Measurements from ENCODE around the gene ABLIM1. TPM values are rescaled to one million over a fixed set of nuclear protein-coding genes. Genes with fewer than 3 reads are reported as not detected.

ABLIM1 gene
- polyA plus RNA-seq, 4 donors, result 25.7 to 59.8 (median 36.8) TPM

GRCh38 chr10:114661212-114661880 is 3.3 kb upstream of the ABLIM1 start:
- DNase-seq, result no peak
- FAIRE-seq, result no peak
- H3K27me3 ChIP-seq (ENCODE audit: control insufficient read depth in 3 of 3, insufficient read depth in 3 of 3, low read length in 3 of 3), result peaks cover 0 to 3% (median 0%) of the 10 kb centered on the region in 3 donors
- no peaks in the 10 kb centered on the region for H3K36me3 ChIP-seq (ENCODE audit: control insufficient read depth in 3 of 3, insufficient read depth in 2 of 3, low read depth in 1 of 3, low read length in 3 of 3)
- no peak overlapping the region for H3K4me3 ChIP-seq (ENCODE audit: low read depth in 1 of 3, low read length in 3 of 3)
- WGBS, 3 donors, result 78 to 86% (median 85%) methylated on average over 3 of the region's 3 CpGs
- H3K27ac ChIP-seq (ENCODE audit: low read depth in 1 of 3, low read length in 2 of 3), result no peak overlapping the region
- no peaks in the 10 kb centered on the region for H3K9me3 ChIP-seq (ENCODE audit: control insufficient read depth in 2 of 2, insufficient read depth in 1 of 2, low read depth in 1 of 2, low read length in 1 of 2)
- peaks cover 0 to 2% (median 0%) of the 10 kb centered on the region in 3 donors for H3K4me1 ChIP-seq (ENCODE audit: control insufficient read depth in 3 of 3, insufficient read depth in 2 of 3, low read depth in 1 of 3, low read length in 2 of 3)

GRCh38 chr10:114655671-114656070 is 2.4 kb downstream of the ABLIM1 start:
- Histone ChIP-seq H3K4me1 (ENCODE audit: control insufficient read depth in 3 of 3, insufficient read depth in 2 of 3, low read depth in 1 of 3, low read length in 2 of 3) (no peaks in the 10 kb centered on the region), H3K4me3 (ENCODE audit: low read depth in 1 of 3, low read length in 3 of 3) (no peak overlapping the region), H3K9me3 (ENCODE audit: control insufficient read depth in 2 of 2, insufficient read depth in 1 of 2, low read depth in 1 of 2, low read length in 1 of 2) (no peaks in the 10 kb centered on the region), H3K27ac (ENCODE audit: low read depth in 1 of 3, low read length in 2 of 3) (no peak overlapping the region), H3K27me3 (ENCODE audit: control insufficient read depth in 3 of 3, insufficient read depth in 3 of 3, low read length in 3 of 3) (peaks cover 0 to 3% (median 0%) of the 10 kb centered on the region in 3 donors), H3K36me3 (ENCODE audit: control insufficient read depth in 3 of 3, insufficient read depth in 2 of 3, low read depth in 1 of 3, low read length in 3 of 3) (no peaks in the 10 kb centered on the region)
- DNase-seq, result no peak
- 96 to 97% (median 97%) methylated on average over 7 of the region's 7 CpGs for WGBS, 3 donors
- FAIRE-seq, result no peak

DNA sequence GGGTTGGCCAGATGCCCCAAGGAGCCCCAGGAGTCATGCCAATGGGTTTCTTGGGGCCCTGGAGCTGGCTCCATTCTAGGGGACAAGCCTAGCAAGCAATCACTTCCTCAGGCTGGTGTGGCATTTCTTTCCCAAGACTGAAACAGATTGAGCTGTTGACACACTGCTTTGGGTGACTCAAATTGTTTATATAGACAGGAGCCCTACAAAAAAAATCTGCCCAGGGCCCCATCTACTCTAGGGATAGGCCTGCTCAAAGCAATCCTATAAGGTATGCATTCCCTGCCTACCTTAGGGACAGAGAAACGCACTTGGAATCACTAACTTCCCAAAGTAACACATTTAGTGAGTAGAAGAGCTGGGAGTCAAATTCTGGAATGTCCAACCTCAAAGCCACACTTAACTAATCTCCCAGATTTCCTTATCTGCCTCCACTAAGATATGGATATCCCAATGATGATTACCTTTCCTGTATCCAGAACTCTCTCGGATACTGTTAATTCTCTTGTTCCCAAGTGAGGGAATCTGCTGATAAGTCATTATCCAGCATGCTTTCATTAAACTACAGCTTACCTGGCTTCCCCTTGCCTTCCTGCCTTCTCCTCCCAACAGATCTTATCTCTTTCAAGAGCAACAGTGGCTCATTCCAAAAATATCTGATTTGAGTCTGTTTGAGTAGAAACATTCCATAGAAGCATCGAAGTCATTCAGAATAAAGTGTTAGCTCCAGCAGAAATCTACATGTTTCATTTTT is 3.1 kb downstream of the ABLIM1 start:
- Histone ChIP-seq H3K4me3 (ENCODE audit: low read depth in 1 of 3, low read length in 3 of 3) (no peak overlapping the region), H3K9me3 (ENCODE audit: control insufficient read depth in 2 of 2, insufficient read depth in 1 of 2, low read depth in 1 of 2, low read length in 1 of 2) (no peaks in the 10 kb centered on the region), H3K27me3 (ENCODE audit: control insufficient read depth in 3 of 3, insufficient read depth in 3 of 3, low read length in 3 of 3) (peaks cover 0 to 3% (median 0%) of the 10 kb centered on the region in 3 donors), H3K27ac (ENCODE audit: low read depth in 1 of 3, low read length in 2 of 3) (no peak overlapping the region), H3K4me1 (ENCODE audit: control insufficient read depth in 3 of 3, insufficient read depth in 2 of 3, low read depth in 1 of 3, low read length in 2 of 3) (no peaks in the 10 kb centered on the region), H3K36me3 (ENCODE audit: control insufficient read depth in 3 of 3, insufficient read depth in 2 of 3, low read depth in 1 of 3, low read length in 3 of 3) (no peaks in the 10 kb centered on the region)
- 81 to 85% (median 83%) methylated on average over 3 of the region's 3 CpGs for WGBS, 3 donors
- no peak for FAIRE-seq
- no peak for DNase-seq

GRCh38 chr10:114653926-114654325 is 4.1 kb downstream of the ABLIM1 start:
- H3K9me3 ChIP-seq (ENCODE audit: control insufficient read depth in 2 of 2, insufficient read depth in 1 of 2, low read depth in 1 of 2, low read length in 1 of 2), result no peaks in the 10 kb centered on the region
- H3K27me3 ChIP-seq (ENCODE audit: control insufficient read depth in 3 of 3, insufficient read depth in 3 of 3, low read length in 3 of 3), result peaks cover 0 to 3% (median 0%) of the 10 kb centered on the region in 3 donors
- WGBS, 3 donors, result 71 to 86% (median 79%) methylated on average over 4 of the region's 4 CpGs
- no peaks in the 10 kb centered on the region for H3K4me1 ChIP-seq (ENCODE audit: control insufficient read depth in 3 of 3, insufficient read depth in 2 of 3, low read depth in 1 of 3, low read length in 2 of 3)
- H3K36me3 ChIP-seq (ENCODE audit: control insufficient read depth in 3 of 3, insufficient read depth in 2 of 3, low read depth in 1 of 3, low read length in 3 of 3), result no peaks in the 10 kb centered on the region
- FAIRE-seq (no peak), DNase-seq (no peak)
- no peak overlapping the region for H3K4me3 ChIP-seq (ENCODE audit: low read depth in 1 of 3, low read length in 3 of 3)
- no peak overlapping the region for H3K27ac ChIP-seq (ENCODE audit: low read depth in 1 of 3, low read length in 2 of 3)

GRCh38 chr10:114652402-114653368 is 5.4 kb downstream of the ABLIM1 start:
- no peak for DNase-seq
- FAIRE-seq, result no peak
- Histone ChIP-seq H3K27me3 (ENCODE audit: control insufficient read depth in 3 of 3, insufficient read depth in 3 of 3, low read length in 3 of 3) (no peaks in the 10 kb centered on the region), H3K27ac (ENCODE audit: low read depth in 1 of 3, low read length in 2 of 3) (peak overlapping the region in 1 of 3 donors; percentile 33), H3K4me1 (ENCODE audit: control insufficient read depth in 3 of 3, insufficient read depth in 2 of 3, low read depth in 1 of 3, low read length in 2 of 3) (no peaks in the 10 kb centered on the region), H3K9me3 (ENCODE audit: control insufficient read depth in 2 of 2, insufficient read depth in 1 of 2, low read depth in 1 of 2, low read length in 1 of 2) (no peaks in the 10 kb centered on the region), H3K36me3 (ENCODE audit: control insufficient read depth in 3 of 3, insufficient read depth in 2 of 3, low read depth in 1 of 3, low read length in 3 of 3) (no peaks in the 10 kb centered on the region), H3K4me3 (ENCODE audit: low read depth in 1 of 3, low read length in 3 of 3) (no peak overlapping the region)
- 79 to 85% (median 80%) methylated on average over 10 of the region's 10 CpGs for WGBS, 3 donors

DNA sequence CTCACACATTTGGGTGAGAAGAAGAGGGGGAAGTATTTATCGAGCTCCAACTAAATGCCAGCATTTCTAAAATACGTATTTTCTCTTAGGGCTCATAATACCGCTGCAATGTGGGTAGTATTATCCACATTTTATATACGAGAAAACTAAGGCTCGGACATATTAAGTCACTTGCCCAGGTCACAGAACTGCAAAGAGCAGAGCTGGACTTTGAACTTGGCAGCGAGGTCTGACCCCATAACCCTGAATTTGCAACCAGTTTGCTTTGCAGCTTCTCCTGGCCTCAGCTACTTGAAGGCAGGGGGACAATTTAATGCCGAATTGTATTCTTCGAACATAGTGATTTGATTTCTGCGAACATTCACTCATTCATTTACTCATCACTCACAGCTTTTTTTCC is 7.2 kb downstream of the ABLIM1 start:
- no peak for DNase-seq
- 79 to 86% (median 81%) methylated on average over 9 of the region's 9 CpGs for WGBS, 3 donors
- H3K27ac ChIP-seq (ENCODE audit: low read depth in 1 of 3, low read length in 2 of 3), result no peak overlapping the region
- no peak for FAIRE-seq
- no peaks in the 10 kb centered on the region for H3K9me3 ChIP-seq (ENCODE audit: control insufficient read depth in 2 of 2, insufficient read depth in 1 of 2, low read depth in 1 of 2, low read length in 1 of 2)
- no peak overlapping the region for H3K4me3 ChIP-seq (ENCODE audit: low read depth in 1 of 3, low read length in 3 of 3)
- no peaks in the 10 kb centered on the region for H3K36me3 ChIP-seq (ENCODE audit: control insufficient read depth in 3 of 3, insufficient read depth in 2 of 3, low read depth in 1 of 3, low read length in 3 of 3)
- no peaks in the 10 kb centered on the region for H3K27me3 ChIP-seq (ENCODE audit: control insufficient read depth in 3 of 3, insufficient read depth in 3 of 3, low read length in 3 of 3)
- no peaks in the 10 kb centered on the region for H3K4me1 ChIP-seq (ENCODE audit: control insufficient read depth in 3 of 3, insufficient read depth in 2 of 3, low read depth in 1 of 3, low read length in 2 of 3)

GRCh38 chr10:114650266-114650665 is 7.8 kb downstream of the ABLIM1 start:
- WGBS, 3 donors, result 37 to 48% (median 39%) methylated on average over 1 of the region's 1 CpG
- H3K4me3 ChIP-seq (ENCODE audit: low read depth in 1 of 3, low read length in 3 of 3), result no peak overlapping the region
- H3K9me3 ChIP-seq (ENCODE audit: control insufficient read depth in 2 of 2, insufficient read depth in 1 of 2, low read depth in 1 of 2, low read length in 1 of 2), result no peaks in the 10 kb centered on the region
- DNase-seq (no peak), FAIRE-seq (no peak)
- H3K27me3 ChIP-seq (ENCODE audit: control insufficient read depth in 3 of 3, insufficient read depth in 3 of 3, low read length in 3 of 3), result no peaks in the 10 kb centered on the region
- H3K4me1 ChIP-seq (ENCODE audit: control insufficient read depth in 3 of 3, insufficient read depth in 2 of 3, low read depth in 1 of 3, low read length in 2 of 3), result no peaks in the 10 kb centered on the region
- no peaks in the 10 kb centered on the region for H3K36me3 ChIP-seq (ENCODE audit: control insufficient read depth in 3 of 3, insufficient read depth in 2 of 3, low read depth in 1 of 3, low read length in 3 of 3)
- H3K27ac ChIP-seq (ENCODE audit: low read depth in 1 of 3, low read length in 2 of 3), result no peak overlapping the region

DNA sequence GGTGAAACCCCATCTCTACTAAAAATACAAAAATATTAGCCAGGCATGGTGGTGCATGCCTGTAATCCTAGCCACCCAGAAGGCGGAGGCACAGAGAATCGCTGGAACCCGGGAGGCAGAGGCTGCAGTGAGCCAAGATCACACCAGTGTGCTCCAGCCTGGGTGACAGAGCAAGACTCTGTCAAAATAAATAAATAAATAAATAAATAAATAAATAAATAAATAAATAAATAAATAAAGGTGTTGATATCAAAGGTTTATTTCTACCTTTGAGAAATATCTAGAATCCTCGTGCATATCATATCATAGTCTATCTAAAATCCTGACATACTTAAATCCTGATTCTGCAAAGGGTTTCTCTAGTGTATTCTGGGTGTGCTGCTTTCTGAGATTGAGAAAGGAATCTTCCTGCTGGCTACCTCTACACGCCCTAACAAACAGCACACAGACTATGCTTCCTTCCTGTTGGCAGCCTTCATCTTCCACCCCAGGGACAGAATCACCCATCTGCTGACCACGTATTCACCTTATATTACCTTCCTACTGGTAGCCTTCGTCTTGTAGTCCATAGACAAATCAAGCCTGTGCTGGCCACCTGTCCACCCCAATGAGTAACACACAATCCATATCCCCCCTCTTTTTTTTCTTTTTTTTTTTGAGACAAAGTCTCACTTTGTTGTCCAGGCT is 8.7 kb downstream of the ABLIM1 start:
- 81 to 82% (median 82%) methylated on average over 7 of the region's 7 CpGs for WGBS, 3 donors
- no peak overlapping the region for H3K27ac ChIP-seq (ENCODE audit: low read depth in 1 of 3, low read length in 2 of 3)
- no peak for DNase-seq
- no peaks in the 10 kb centered on the region for H3K9me3 ChIP-seq (ENCODE audit: control insufficient read depth in 2 of 2, insufficient read depth in 1 of 2, low read depth in 1 of 2, low read length in 1 of 2)
- no peaks in the 10 kb centered on the region for H3K27me3 ChIP-seq (ENCODE audit: control insufficient read depth in 3 of 3, insufficient read depth in 3 of 3, low read length in 3 of 3)
- H3K4me3 ChIP-seq (ENCODE audit: low read depth in 1 of 3, low read length in 3 of 3), result no peak overlapping the region
- H3K4me1 ChIP-seq (ENCODE audit: control insufficient read depth in 3 of 3, insufficient read depth in 2 of 3, low read depth in 1 of 3, low read length in 2 of 3), result no peaks in the 10 kb centered on the region
- FAIRE-seq, result no peak
- no peaks in the 10 kb centered on the region for H3K36me3 ChIP-seq (ENCODE audit: control insufficient read depth in 3 of 3, insufficient read depth in 2 of 3, low read depth in 1 of 3, low read length in 3 of 3)

Measured in small intestine (tissue), 7 donors.